GM18520 (cell line): ENCODE measurements around the gene GALR1.
"Not testable (repeated sequence)": the region's sequence is repeated elsewhere in the genome, so short reads cannot be mapped to it uniquely, and the experiment has no call there.

Source experiments
- ATAC-seq: cut with Tn5 transposase; IDR thresholded peaks from one replicate; pipeline ENCODE4 v1.9.1; 2021; ENCODE audit not compliant: unreplicated experiment

The GALR1 gene

GRCh38 chr18:77249569-77250500, at the start of gene GALR1:
TSS of gene GALR1 (plus strand) at chr18:77249848. CDS start at chr18:77250549, 701 bp downstream.
- no peak for ATAC-seq

GRCh38 chr18:77201506-77201905, 48.1 kb upstream of the GALR1 start:
- no peak for ATAC-seq

GRCh38 chr18:77202329-77202728, 47.3 kb upstream of the GALR1 start:
- no peak for ATAC-seq

- no peak for ATAC-seq
These were observed 46.6 kb upstream of the GALR1 start for GRCh38 chr18:77203071-77203470.

GRCh38 chr18:77203851-77204250, 45.8 kb upstream of the GALR1 start:
- ATAC-seq, result no peak

- no peak for ATAC-seq
These were observed 43.9 kb upstream of the GALR1 start for GRCh38 chr18:77205769-77206168.

- no peak for ATAC-seq
These were observed 42.8 kb upstream of the GALR1 start for GRCh38 chr18:77206676-77207374.

GRCh38 chr18:77207540-77207939, 42.1 kb upstream of the GALR1 start:
- ATAC-seq, result no peak

GRCh38 chr18:77208964-77209363, 40.7 kb upstream of the GALR1 start:
- ATAC-seq, result peak; percentile 77

- ATAC-seq, result no peak
These were observed 40.1 kb upstream of the GALR1 start for GRCh38 chr18:77209587-77209986.

GRCh38 chr18:77210249-77210648, 39.4 kb upstream of the GALR1 start:
- ATAC-seq, result no peak

- ATAC-seq, result no peak
These were observed 31.0 kb upstream of the GALR1 start for GRCh38 chr18:77218642-77219041.

- ATAC-seq, result no peak
These were observed 28.9 kb upstream of the GALR1 start for GRCh38 chr18:77220726-77221125.

- no peak for ATAC-seq
These were observed 27.2 kb upstream of the GALR1 start for GRCh38 chr18:77222464-77222863.

GRCh38 chr18:77223221-77223639, 26.4 kb upstream of the GALR1 start:
- ATAC-seq, result no peak

- no peak for ATAC-seq
These were observed 26.0 kb upstream of the GALR1 start for GRCh38 chr18:77223653-77224052.

GRCh38 chr18:77230645-77231044, 19.0 kb upstream of the GALR1 start:
- ATAC-seq, result no peak

- no peak for ATAC-seq
These were observed 14.9 kb upstream of the GALR1 start for GRCh38 chr18:77234504-77235365.

GRCh38 chr18:77239285-77239684, 10.4 kb upstream of the GALR1 start:
- ATAC-seq, result not testable (repeated sequence)

GRCh38 chr18:77248873-77249568, 627 bp upstream of the GALR1 start:
- no peak for ATAC-seq
